ENCODE data around the gene ANKRD36C. TPM values are rescaled to one million over a fixed set of nuclear protein-coding genes. Genes with fewer than 3 reads are reported as not detected.
"Not testable (repeated sequence)": the region's sequence is repeated elsewhere in the genome, so short reads cannot be mapped to it uniquely, and the experiment has no call there.

Gene ANKRD36C
- total RNA-seq, 2 donors from 2014 or later: 18.9 to 137 TPM

- 46% methylated on average over 4 of the region's 4 CpGs for WGBS
- H3K4me3 ChIP-seq; intact Hi-C loops (cut with DNase I); H3K9me3 ChIP-seq; H3K27me3 ChIP-seq (replicated peaks; ENCODE audit: insufficient read depth); H3K27ac ChIP-seq; H3K4me1 ChIP-seq (replicated peaks); H3K36me3 ChIP-seq; DNase-seq (ENCODE audit: low spot score): not testable (repeated sequence)
- peak in 2 of 4 experiments; percentile 15 to 39 for TF ChIP-seq CTCF (IDR thresholded peaks at IDR 0.05)
These were observed 19.5 kb upstream of the ANKRD36C start for GRCh38 chr2:96011129-96011455.

GRCh38 chr2:96010320-96011128 lies 18.9 kb upstream of the ANKRD36C start:
- peak overlapping the region; percentile 66 to 76 for H3K27ac ChIP-seq
- WGBS: 0% methylated on average over 1 of the region's 65 CpGs
- H3K9me3 ChIP-seq; H3K36me3 ChIP-seq; H3K27me3 ChIP-seq (replicated peaks; ENCODE audit: insufficient read depth); intact Hi-C loops (cut with DNase I); H3K4me1 ChIP-seq (replicated peaks): not testable (repeated sequence)
- DNase-seq (ENCODE audit: low spot score): peak; percentile 96
- peak; percentile 35 for TF ChIP-seq POLR2AphosphoS5 (IDR thresholded peaks at IDR 0.05)
- TF ChIP-seq POLR2A (IDR thresholded peaks at IDR 0.05): peak; percentile 72
- H3K4me3 ChIP-seq: peak overlapping the region; percentile 37 to 46

GRCh38 chr2:96009833-96010232 lies 18.2 kb upstream of the ANKRD36C start:
- peak in 1 of 4 experiments; percentile 9 for TF ChIP-seq CTCF (IDR thresholded peaks at IDR 0.05)
- DNase-seq (ENCODE audit: low spot score); H3K27me3 ChIP-seq (replicated peaks; ENCODE audit: insufficient read depth); intact Hi-C loops (cut with DNase I); H3K36me3 ChIP-seq; H3K9me3 ChIP-seq; H3K4me1 ChIP-seq (replicated peaks): not testable (repeated sequence)
- 11% methylated on average over 10 of the region's 10 CpGs for WGBS
- Histone ChIP-seq H3K27ac (peak overlapping the region; percentile 66 to 76), H3K4me3 (peak overlapping the region; percentile 37 to 46)

- intact Hi-C loops (cut with DNase I); H3K4me3 ChIP-seq; H3K27me3 ChIP-seq (replicated peaks; ENCODE audit: insufficient read depth); H3K9me3 ChIP-seq; H3K27ac ChIP-seq; H3K4me1 ChIP-seq (replicated peaks); DNase-seq (ENCODE audit: low spot score); H3K36me3 ChIP-seq: not testable (repeated sequence)
- 87% methylated on average over 6 of the region's 6 CpGs for WGBS
These were observed 16.4 kb upstream of the ANKRD36C start for GRCh38 chr2:96008051-96008450.

GRCh38 chr2:96006248-96006647 lies 14.6 kb upstream of the ANKRD36C start:
- H3K9me3 ChIP-seq; H3K36me3 ChIP-seq; DNase-seq (ENCODE audit: low spot score); H3K4me3 ChIP-seq; H3K4me1 ChIP-seq (replicated peaks); H3K27me3 ChIP-seq (replicated peaks; ENCODE audit: insufficient read depth); intact Hi-C loops (cut with DNase I); H3K27ac ChIP-seq: not testable (repeated sequence)
- WGBS: 83% methylated on average over 5 of the region's 5 CpGs

- TF ChIP-seq CTCF (IDR thresholded peaks at IDR 0.05) (peak; percentile 59 to 96 (median 92)), POLR2AphosphoS5 (IDR thresholded peaks at IDR 0.05) (peak; percentile 65)
- WGBS: 5% methylated on average over 25 of the region's 34 CpGs
- intact Hi-C loops (cut with DNase I): loop anchor here (2.0 kb wide), 1 partner anchor 124 kb away; the partner anchor contains the start of gene ADRA2B
- not testable (repeated sequence) for H3K4me1 ChIP-seq (replicated peaks); H3K27me3 ChIP-seq (replicated peaks; ENCODE audit: insufficient read depth); H3K9me3 ChIP-seq; H3K36me3 ChIP-seq
- H3K4me3 ChIP-seq: peak overlapping the region; percentile 47 to 49
- DNase-seq (ENCODE audit: low spot score): peak; percentile 70
- H3K27ac ChIP-seq: peak overlapping the region; percentile 78 to 80
These were observed 1.1 kb upstream of the ANKRD36C start for GRCh38 chr2:95992520-95993272.

GRCh38 chr2:95992102-95992501 lies 478 bp upstream of the ANKRD36C start:
- WGBS: no CpG with 5 or more reads among the region's 39 CpGs
- DNase-seq (ENCODE audit: low spot score); H3K4me1 ChIP-seq (replicated peaks); H3K9me3 ChIP-seq; H3K27me3 ChIP-seq (replicated peaks; ENCODE audit: insufficient read depth); H3K36me3 ChIP-seq: not testable (repeated sequence)
- peak overlapping the region; percentile 47 to 49 for H3K4me3 ChIP-seq
- intact Hi-C loops (cut with DNase I): loop anchor here (2.0 kb wide), 1 partner anchor 125 kb away; the partner anchor contains the start of gene ADRA2B
- H3K27ac ChIP-seq: peak overlapping the region; percentile 78 to 80

- H3K36me3 ChIP-seq; H3K27ac ChIP-seq; intact Hi-C loops (cut with DNase I); H3K27me3 ChIP-seq (replicated peaks; ENCODE audit: insufficient read depth); DNase-seq (ENCODE audit: low spot score); H3K4me1 ChIP-seq (replicated peaks); H3K9me3 ChIP-seq: not testable (repeated sequence)
- WGBS: 4% methylated on average over 6 of the region's 6 CpGs
- peak overlapping the region in 1 of 2 donors; percentile 48 for H3K4me3 ChIP-seq
These were observed 740 bp downstream of the ANKRD36C start for GRCh38 chr2:95990884-95991283.

GRCh38 chr2:95951662-95952061 lies 40.0 kb downstream of the ANKRD36C start:
- H3K27ac ChIP-seq; DNase-seq (ENCODE audit: low spot score); H3K36me3 ChIP-seq; H3K27me3 ChIP-seq (replicated peaks; ENCODE audit: insufficient read depth); intact Hi-C loops (cut with DNase I); H3K9me3 ChIP-seq; H3K4me1 ChIP-seq (replicated peaks); H3K4me3 ChIP-seq: not testable (repeated sequence)
- 58% methylated on average over 2 of the region's 2 CpGs for WGBS
